Fibroblast of the aortic adventitia (primary cell): ENCODE data around the gene AKT1. TPM values are rescaled to one million over a fixed set of nuclear protein-coding genes. Genes with fewer than 3 reads are reported as not detected.
"Not testable (repeated sequence)": the region's sequence is repeated elsewhere in the genome, so short reads cannot be mapped to it uniquely, and the experiment has no call there.

Source experiments
- DNase-seq: peaks from one replicate; pipeline ENCODE4 v3.0.0-alpha.2; 2010; ENCODE audit warnings: low read depth
- H3K4me3 ChIP-seq: 2 replicates; pipeline ENCODE4 v1.5.1; 2011; ENCODE audit warnings: low read depth, mild to moderate bottlenecking, control low read depth, low read length, moderate library complexity
- CTCF ChIP-seq: IDR thresholded peaks from 2 replicates; pipeline ENCODE4 v1.5.1; 2011; ENCODE audit warnings: mild to moderate bottlenecking, low read length, control low read depth, inconsistent platforms; ENCODE audit not compliant: insufficient read depth
- total RNA-seq: library from RNA; depleted of rRNA; stranded (reverse); fragments of >200 nt; gene quantifications from 2 replicates; pipeline ENCODE4 v1.2.3, GENCODE V29; 2012; ENCODE audit warnings: low replicate concordance

Gene AKT1
- total RNA-seq, 1 donor, result 127 TPM

- H3K4me3 ChIP-seq, result peak overlapping the region; percentile 96
- no peak for TF ChIP-seq CTCF
- DNase-seq, result no peak
These were observed 41.2 kb downstream of the AKT1 start for GRCh38 chr14:104754213-104754851.

- no peak for TF ChIP-seq CTCF
These were observed 41.9 kb downstream of the AKT1 start for GRCh38 chr14:104753528-104754212.

DNA sequence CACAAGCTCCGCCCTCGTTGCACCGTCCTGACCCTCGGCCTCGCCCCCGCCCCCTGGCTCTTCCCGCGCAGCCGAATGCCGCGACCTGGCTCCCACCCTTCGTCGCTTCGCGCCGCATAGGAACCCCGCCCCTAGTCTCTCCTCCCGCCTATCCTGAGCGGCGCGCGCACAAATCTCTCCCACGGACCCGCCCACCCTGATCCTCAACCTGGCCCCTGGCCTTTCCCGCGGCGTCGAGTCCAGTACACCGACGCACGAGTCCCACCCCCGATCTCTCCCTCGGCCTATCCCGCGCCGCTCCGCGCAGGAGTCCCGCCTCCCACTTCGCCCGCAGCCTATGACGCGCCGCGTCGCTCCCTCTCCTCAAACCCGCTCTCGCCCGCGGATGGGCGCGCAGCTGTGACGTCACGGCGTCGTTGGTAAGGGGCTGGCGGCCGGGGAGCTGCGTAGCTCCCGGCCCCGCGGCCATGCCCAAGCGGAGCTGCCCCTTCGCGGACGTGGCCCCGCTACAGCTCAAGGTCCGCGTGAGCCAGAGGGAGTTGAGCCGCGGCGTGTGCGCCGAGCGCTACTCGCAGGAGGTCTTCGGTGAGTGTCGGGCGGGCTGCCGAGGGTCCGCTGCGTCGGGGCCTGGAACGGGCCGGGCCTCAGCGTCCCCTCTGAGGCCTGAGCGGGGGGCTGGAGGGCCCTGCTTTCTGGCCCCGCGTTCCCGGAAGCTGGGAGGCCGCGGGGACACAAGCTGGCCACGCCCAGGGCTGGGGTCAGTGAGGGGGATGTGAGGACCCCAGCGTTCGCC, 42.6 kb downstream of the AKT1 start, which contains the start of gene SIVA1:
TSS of gene SIVA1 (plus strand) at position 413 of the 793 bp plus-strand sequence. CDS start at position 468, 55 bp downstream.
- no peak for TF ChIP-seq CTCF
- peak; percentile 98 for DNase-seq
- H3K4me3 ChIP-seq, result peak within 1 kb of the TSS; percentile 96

More at GRCh38 chr14:104753528-104754212, 41.9 kb downstream of the AKT1 start:
- no peak for DNase-seq
- peak overlapping the region; percentile 96 for H3K4me3 ChIP-seq

DNA sequence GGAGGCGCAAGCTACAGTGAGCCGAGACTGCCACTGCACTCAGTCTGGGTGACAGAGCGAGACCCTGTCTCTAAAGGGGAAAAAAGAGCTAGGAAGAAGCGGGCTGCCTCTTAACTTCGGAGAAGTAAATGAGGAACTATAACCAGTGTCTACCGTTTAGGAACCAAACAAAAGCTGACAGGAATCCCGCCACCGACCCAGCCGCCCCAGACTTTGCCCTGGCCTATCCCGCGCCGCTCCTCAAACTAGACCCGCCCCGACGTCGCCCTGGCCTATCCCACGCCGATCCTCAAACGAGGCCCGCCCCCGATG, 43.2 kb downstream of the AKT1 start:
- TF ChIP-seq CTCF, result no peak
- no peak for DNase-seq
- peak overlapping the region; percentile 68 for H3K4me3 ChIP-seq

- TF ChIP-seq CTCF, result no peak
- DNase-seq, result no peak
- H3K4me3 ChIP-seq, result peak overlapping the region; percentile 68
These were observed 43.8 kb downstream of the AKT1 start for GRCh38 chr14:104751539-104752422.

GRCh38 chr14:104750753-104751057, 44.8 kb downstream of the AKT1 start:
- H3K4me3 ChIP-seq, DNase-seq: not testable (repeated sequence)
